Neutrophil (primary cell): Measurements from ENCODE around the gene ZNF343.

Experiments used
- H3K27ac ChIP-seq: fragments of 200-600 bp; sonication (generic); 2 replicates; pipeline ENCODE4 v1.5.1; 2016; ENCODE audit warnings: mild to moderate bottlenecking, moderate library complexity
- H3K27me3 ChIP-seq: fragments of 200-600 bp; sonication (generic); 2 replicates; pipeline ENCODE4 v1.6.0; 2016; ENCODE audit warnings: mild to moderate bottlenecking
- H3K36me3 ChIP-seq: fragments of 200-600 bp; sonication (generic); 2 replicates; pipeline ENCODE4 v1.5.1; 2017
- H3K4me1 ChIP-seq, 2 experiments: fragments of 200-600 bp in 1 of 2; sonication (generic) in 1 of 2; 1 replicate in 1 of 2; 2 replicates in 1 of 2; pipeline versions ENCODE4 v1.5.1 to v1.6.1; 2013 to 2016; ENCODE audit warnings: low read depth in 1 of 2, low read length in 1 of 2, mild to moderate bottlenecking in 1 of 2, moderate library complexity in 1 of 2; ENCODE audit not compliant: control insufficient read depth in 1 of 2, insufficient read depth in 1 of 2
- H3K4me3 ChIP-seq, 2 experiments: fragments of 200-600 bp in 1 of 2; sonication (generic) in 1 of 2; 1 replicate in 1 of 2; 2 replicates in 1 of 2; pipeline ENCODE4 v1.5.1; 2013 to 2016; ENCODE audit warnings: low read depth in 1 of 2, low read length in 1 of 2, mild to moderate bottlenecking in 1 of 2, moderate library complexity in 1 of 2
- H3K9me3 ChIP-seq: fragments of 200-600 bp; sonication (generic); 2 replicates; pipeline ENCODE4 v1.5.1; 2016
- TF ChIP-seq, protein P1 (sequence below): fragments of 200-600 bp; sonication (generic); IDR thresholded peaks from 2 replicates; pipeline ENCODE4 v1.5.1; 2016; ENCODE audit warnings: antibody characterized with exemption

ZNF343 gene

DNA sequence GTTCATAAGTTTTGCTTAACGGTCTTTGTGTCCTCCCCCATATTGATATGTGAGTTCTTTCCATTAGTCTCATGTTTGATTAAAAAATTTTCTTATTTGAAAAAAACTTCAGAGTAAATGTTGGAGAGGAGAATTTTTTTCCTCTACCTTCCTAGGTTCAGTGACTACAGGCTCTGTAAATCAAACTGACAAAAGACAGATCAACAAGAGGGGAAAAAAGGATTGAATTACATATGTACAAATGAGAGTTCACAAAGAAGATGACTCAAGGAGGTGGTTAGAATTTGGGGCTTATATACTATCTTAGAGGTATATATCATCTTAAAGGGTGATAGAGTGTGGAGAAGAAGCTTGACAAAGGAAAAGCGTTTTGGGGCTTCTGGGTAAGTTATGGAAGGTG is 33.2 kb upstream of the ZNF343 start:
- Histone ChIP-seq H3K27me3 (peaks cover 95% of the 10 kb centered on the region), H3K27ac (no peak overlapping the region), H3K36me3 (no peaks in the 10 kb centered on the region), H3K4me3 (no peak overlapping the region), H3K4me1 (no peaks in the 10 kb centered on the region), H3K9me3 (no peaks in the 10 kb centered on the region)
- TF ChIP-seq, protein P1, sequence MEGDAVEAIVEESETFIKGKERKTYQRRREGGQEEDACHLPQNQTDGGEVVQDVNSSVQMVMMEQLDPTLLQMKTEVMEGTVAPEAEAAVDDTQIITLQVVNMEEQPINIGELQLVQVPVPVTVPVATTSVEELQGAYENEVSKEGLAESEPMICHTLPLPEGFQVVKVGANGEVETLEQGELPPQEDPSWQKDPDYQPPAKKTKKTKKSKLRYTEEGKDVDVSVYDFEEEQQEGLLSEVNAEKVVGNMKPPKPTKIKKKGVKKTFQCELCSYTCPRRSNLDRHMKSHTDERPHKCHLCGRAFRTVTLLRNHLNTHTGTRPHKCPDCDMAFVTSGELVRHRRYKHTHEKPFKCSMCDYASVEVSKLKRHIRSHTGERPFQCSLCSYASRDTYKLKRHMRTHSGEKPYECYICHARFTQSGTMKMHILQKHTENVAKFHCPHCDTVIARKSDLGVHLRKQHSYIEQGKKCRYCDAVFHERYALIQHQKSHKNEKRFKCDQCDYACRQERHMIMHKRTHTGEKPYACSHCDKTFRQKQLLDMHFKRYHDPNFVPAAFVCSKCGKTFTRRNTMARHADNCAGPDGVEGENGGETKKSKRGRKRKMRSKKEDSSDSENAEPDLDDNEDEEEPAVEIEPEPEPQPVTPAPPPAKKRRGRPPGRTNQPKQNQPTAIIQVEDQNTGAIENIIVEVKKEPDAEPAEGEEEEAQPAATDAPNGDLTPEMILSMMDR, result no peak

DNA sequence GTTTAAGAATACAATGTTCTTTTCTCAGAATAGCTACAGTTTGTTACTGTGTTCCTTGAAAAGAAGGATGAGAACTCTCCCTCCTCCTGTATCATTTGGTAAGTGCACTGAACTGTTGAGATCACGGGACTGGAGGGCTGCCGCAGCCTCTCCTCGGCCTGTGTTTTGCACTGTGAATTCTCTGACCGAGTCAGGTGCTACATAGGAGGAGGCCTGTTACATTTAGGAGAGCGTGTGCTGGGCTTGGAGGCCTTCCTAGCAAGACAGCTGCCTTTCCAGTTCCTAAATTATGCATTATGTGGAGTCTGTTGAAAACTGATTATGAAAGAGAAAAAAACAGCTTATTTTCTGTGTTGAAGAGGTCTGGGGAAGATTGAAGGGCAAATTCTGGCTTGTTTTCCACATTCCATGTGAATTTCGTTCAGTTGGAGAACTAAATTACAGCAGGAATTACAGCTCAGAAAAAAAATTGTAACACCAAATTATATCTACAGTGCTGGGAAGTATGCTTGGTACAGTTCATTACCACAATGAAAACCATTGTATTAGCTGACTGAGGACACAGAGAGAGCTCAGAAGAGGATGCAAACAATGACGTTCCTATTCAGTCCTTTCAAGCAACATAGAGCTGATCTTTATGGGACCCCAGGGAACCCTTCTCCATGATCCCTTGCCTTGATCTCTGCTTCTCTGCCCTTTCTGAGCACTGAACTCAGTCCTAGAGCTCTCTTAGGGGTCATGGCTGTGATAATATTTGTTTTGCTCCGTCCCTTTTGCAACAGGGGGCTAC is 30.4 kb upstream of the ZNF343 start:
- Histone ChIP-seq H3K36me3 (no peaks in the 10 kb centered on the region), H3K4me1 (no peaks in the 10 kb centered on the region), H3K9me3 (no peaks in the 10 kb centered on the region), H3K27me3 (peaks cover 98% of the 10 kb centered on the region), H3K27ac (no peak overlapping the region), H3K4me3 (no peak overlapping the region)
- TF ChIP-seq, protein P1, result no peak

DNA sequence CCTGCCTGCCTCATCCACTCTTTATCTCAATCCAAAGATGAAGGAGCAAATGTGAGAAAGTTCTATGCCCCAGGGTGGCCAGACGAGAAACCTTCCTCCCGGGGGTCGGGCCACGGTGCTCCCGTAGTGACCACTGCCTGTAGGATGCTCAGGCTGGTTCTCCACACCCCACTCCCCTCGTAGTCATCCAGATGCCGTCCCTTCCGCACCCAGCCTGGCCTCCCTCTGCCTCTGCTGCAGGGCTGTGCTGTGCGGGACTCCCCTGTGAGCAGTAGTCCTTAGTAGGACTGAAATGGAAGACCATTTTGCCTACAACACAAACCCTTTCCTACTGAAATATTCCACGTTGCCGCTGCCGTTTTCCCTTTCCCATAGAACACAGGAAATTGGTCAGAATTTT is 29.6 kb upstream of the ZNF343 start:
- no peaks in the 10 kb centered on the region for H3K36me3 ChIP-seq
- H3K27me3 ChIP-seq, result peaks cover 99% of the 10 kb centered on the region
- H3K27ac ChIP-seq, result no peak overlapping the region
- TF ChIP-seq, protein P1, result no peak
- no peak overlapping the region for H3K4me3 ChIP-seq
- H3K9me3 ChIP-seq, result no peaks in the 10 kb centered on the region
- H3K4me1 ChIP-seq, result no peaks in the 10 kb centered on the region

DNA sequence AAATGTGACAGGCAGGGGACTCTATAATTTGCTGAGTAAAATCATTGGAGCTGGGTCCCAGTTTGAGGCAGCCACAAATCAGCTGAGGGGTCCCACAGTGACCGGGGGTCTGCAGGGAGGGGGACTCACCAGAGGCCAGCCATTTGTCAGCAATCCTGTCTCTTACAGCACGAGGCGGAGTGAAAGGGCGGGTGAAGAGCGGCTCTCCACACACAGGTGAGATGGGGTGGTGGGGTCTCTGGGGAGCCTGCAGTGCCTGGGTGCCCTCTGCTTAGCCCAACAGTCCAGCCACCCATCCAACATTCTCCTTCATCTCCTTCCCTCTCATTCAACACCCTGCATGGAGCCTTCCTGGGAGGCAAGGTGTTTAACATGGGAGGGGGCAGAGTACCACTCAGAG is 28.4 kb upstream of the ZNF343 start:
- Histone ChIP-seq H3K9me3 (no peaks in the 10 kb centered on the region), H3K4me3 (no peak overlapping the region), H3K27me3 (peaks cover 99% of the 10 kb centered on the region), H3K27ac (no peak overlapping the region), H3K4me1 (no peaks in the 10 kb centered on the region), H3K36me3 (no peaks in the 10 kb centered on the region)
- TF ChIP-seq, protein P1, result no peak

DNA sequence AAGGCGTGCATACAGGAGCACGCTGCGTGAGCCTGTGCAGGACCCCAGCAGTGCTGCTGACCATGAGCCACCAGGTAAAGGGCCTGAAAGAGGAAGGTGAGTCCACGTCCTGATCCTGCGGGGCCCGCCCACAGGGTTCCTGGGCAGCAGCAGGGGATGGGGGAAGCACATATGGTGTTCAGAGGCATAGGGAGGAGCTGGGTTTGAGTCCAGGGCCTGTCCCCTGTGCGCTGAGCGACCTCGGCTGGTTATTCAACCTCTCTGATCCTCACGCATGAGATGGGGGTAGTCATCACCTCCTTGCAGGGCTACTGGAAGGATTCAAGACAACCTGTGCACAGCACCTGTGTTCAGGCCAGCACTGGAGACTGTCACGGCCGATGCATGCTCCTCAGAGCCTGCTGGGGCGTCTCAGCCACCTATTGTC is 27.9 kb upstream of the ZNF343 start, which contains the start of gene TMC2:
Gene TMC2, plus strand, starts transcription at position 14 of the 427 bp plus-strand sequence. Its CDS starts 49 bp downstream, at position 63.
- Histone ChIP-seq H3K4me3 (no peak within 1 kb of the TSS), H3K27ac (no peak within 1 kb of the TSS), H3K27me3 (peaks cover 99% of the 10 kb centered on the region), H3K9me3 (no peaks in the 10 kb centered on the region), H3K4me1 (no peaks in the 10 kb centered on the region), H3K36me3 (no peaks in the 10 kb centered on the region)
- TF ChIP-seq, protein P1, result no peak
